Transverse colon (tissue), 4 donors: ENCODE data around the gene PARD6B.

Experiments used
- EP300 ChIP-seq: sonication (generic); formaldehyde crosslinking; IDR thresholded peaks from one replicate; pipeline ENCODE4 v1.6.1; 2017; ENCODE audit warnings: antibody characterized with exemption, low read depth
- POLR2A ChIP-seq: fragments of 450-650 bp; IDR thresholded peaks from one replicate; pipeline ENCODE4 v1.6.1; 2016; ENCODE audit warnings: antibody characterized with exemption, mild to moderate bottlenecking, moderate library complexity
- POLR2AphosphoS5 ChIP-seq, 3 donors: sonication (generic); formaldehyde crosslinking; IDR thresholded peaks; one replicate each; pipeline ENCODE4 v1.6.1; 2016; ENCODE audit warnings: antibody characterized with exemption in 3 of 3
- TF ChIP-seq, protein P1 (sequence below), 5 experiments: fragments of 200-600 bp in 3 of 5; fragments of 450-650 bp in 2 of 5; sonication (generic) in 3 of 5; IDR thresholded peaks; 1 replicate in 2 of 5; 2 replicates in 3 of 5; pipeline ENCODE4 v1.5.1; 2016 to 2017; ENCODE audit warnings: antibody characterized with exemption in 5 of 5, inconsistent platforms in 3 of 5, mild to moderate bottlenecking in 2 of 5, moderate library complexity in 1 of 5

DNA sequence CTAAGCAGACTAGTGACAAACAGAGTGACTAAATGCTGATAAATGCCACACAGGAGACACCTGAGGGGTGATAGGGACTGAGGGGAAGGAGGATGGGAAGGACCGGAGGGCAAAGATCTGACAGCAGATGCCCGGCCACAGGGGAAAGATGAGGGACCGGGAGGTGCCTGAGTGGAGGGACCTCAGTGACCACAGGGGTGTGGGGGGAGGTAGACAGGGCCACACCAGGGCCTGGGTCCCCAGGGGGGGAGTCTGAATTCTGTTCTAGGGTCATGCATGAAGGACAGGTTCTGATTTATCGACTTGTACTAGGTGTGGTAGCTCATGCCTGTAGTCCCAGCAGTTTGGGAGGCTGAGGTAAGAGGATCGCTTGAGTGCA, 70.4 kb downstream of the PARD6B start:
- no peak for TF ChIP-seq POLR2A
- TF ChIP-seq, protein P1, sequence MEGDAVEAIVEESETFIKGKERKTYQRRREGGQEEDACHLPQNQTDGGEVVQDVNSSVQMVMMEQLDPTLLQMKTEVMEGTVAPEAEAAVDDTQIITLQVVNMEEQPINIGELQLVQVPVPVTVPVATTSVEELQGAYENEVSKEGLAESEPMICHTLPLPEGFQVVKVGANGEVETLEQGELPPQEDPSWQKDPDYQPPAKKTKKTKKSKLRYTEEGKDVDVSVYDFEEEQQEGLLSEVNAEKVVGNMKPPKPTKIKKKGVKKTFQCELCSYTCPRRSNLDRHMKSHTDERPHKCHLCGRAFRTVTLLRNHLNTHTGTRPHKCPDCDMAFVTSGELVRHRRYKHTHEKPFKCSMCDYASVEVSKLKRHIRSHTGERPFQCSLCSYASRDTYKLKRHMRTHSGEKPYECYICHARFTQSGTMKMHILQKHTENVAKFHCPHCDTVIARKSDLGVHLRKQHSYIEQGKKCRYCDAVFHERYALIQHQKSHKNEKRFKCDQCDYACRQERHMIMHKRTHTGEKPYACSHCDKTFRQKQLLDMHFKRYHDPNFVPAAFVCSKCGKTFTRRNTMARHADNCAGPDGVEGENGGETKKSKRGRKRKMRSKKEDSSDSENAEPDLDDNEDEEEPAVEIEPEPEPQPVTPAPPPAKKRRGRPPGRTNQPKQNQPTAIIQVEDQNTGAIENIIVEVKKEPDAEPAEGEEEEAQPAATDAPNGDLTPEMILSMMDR (IDR thresholded peaks at IDR 0.05), result no peak
- TF ChIP-seq POLR2AphosphoS5 (IDR thresholded peaks at IDR 0.05), result no peak
- TF ChIP-seq EP300, result no peak
